Astrocyte (in vitro differentiated cells and primary cell): Measurements from ENCODE around the gene CACNA1D.

ENCODE experiments used
- CTCF ChIP-seq: IDR thresholded peaks from 2 replicates; pipeline ENCODE4 v1.5.1; 2011; ENCODE audit warnings: low read depth, mild to moderate bottlenecking, inconsistent platforms, low read length, moderate library complexity; ENCODE audit not compliant: insufficient read depth
- EZH2 ChIP-seq: IDR thresholded peaks from 2 replicates; pipeline ENCODE4 v1.6.1; 2012; ENCODE audit warnings: mild to moderate bottlenecking, low read length, inconsistent platforms; ENCODE audit not compliant: insufficient read depth

- TF ChIP-seq CTCF (no peak), EZH2 (no peak)
Observed at GRCh38 chr3:53516339-53516738, 21.9 kb downstream of the CACNA1D start.
